ENCODE data around the gene MYO1G. TPM values are rescaled to one million over a fixed set of nuclear protein-coding genes. Genes with fewer than 3 reads are reported as not detected.

The MYO1G gene
- total and polyA plus RNA-seq, 10 of the 15 experiments (the other 5 are each of a cell fraction or from before 2014, with no cell fraction given): 1.8 to 232 (median 134) TPM

DNA sequence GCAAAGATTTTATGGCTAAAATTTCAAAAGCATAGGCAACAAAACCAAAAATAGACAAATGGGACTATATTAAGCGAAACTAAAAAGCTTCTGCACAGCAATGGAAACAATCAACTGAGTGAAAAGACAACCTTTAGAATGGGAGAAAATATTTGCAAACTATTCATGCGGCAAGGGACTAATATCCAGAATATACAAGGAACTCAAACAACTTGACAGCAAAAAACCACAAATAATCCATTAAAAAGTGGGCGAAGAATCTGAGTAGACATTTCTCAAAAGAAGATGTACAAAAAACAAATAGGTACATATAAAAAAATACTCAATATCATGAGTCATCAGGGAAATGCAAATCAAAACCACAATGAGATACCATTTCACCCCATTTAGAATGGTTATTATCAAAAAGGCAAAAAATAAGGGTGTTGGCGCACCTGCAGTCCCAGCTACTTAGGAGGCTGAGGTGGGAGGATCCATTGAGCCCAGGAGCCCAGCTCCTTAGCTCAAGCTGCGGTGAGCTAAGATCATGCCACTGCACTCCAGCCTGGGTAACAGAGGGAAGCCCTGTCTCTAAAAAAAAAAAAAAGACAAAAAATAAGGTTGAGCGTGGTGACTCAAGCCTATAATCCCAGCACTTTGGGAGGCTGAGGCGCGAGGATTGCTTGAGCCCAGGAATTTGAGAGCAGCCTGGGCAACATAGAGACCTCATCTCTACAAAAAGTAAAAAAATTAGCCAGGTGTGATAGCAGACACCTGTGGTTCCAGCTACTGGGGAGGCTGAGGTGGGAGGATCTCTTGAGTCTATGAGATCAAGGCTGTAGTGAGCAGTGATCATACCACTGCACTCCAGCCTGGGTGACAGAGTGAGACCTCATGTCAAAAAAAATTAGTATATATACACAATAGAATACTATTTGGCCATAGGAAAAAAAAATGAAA is 17.0 kb upstream of the MYO1G start:
- POLR2A ChIA-PET: interaction anchor here (0.7 to 10.5 kb wide), 6 partner anchors 12 to 139 kb away, joined by 3 to 280 read pairs (median 6); partner anchors contain the start of gene MYO1G
- peak overlapping the region; percentile 82 for H3K27ac ChIP-seq (ENCODE audit: control insufficient read depth, insufficient read depth)
- intact Hi-C loops (cut with micrococcal nuclease; ENCODE audit: unreplicated experiment): loop anchor here (2.0 kb wide), 1 partner anchor 17 kb away; the partner anchor contains the start of gene MYO1G
- H3K9ac ChIP-seq (ENCODE audit: control insufficient read depth, insufficient read depth, low read length): peak overlapping the region; percentile 55
- H3K36me3 ChIP-seq (ENCODE audit: control insufficient read depth in 2 of 2, insufficient read depth in 2 of 2, low read length in 1 of 2): no peaks in the 10 kb centered on the region
- H4K20me1 ChIP-seq (ENCODE audit: control insufficient read depth, insufficient read depth): no peaks in the 10 kb centered on the region
- peak overlapping the region; percentile 82 for H3K4me2 ChIP-seq (ENCODE audit: control insufficient read depth, insufficient read depth)
- no TSS peak for BruUV-seq (replicated peaks)
- FAIRE-seq (no peak), ATAC-seq (peak; percentile 7), DNase-seq (ENCODE audit: low read depth, low spot score) (peak; percentile 52)
- 0% methylated on average over 8 of the region's 8 CpGs for WGBS (ENCODE audit: insufficient coverage, insufficient replicate concordance, low lambda C conversion rate, missing lambda C conversion rate)
- in situ Hi-C loops (cut with MboI): no loop called here
- RAD21 ChIA-PET (ENCODE audit: unreplicated experiment): interaction anchor here (0.9 to 9.9 kb wide), 4 partner anchors 17 to 116 kb away, joined by 3 to 303 read pairs (median 8); partner anchors contain the start of genes MYO1G, PURB and TBRG4
- H3K4me3 ChIP-seq: peak overlapping the region; percentile 49
- CTCF ChIA-PET: interaction anchor here (0.9 to 4.7 kb wide), 10 partner anchors 12 to 139 kb away, joined by 3 to 52 read pairs (median 4); partner anchors contain the start of genes MYO1G and TBRG4
- SMC1A ChIA-PET (ENCODE audit: uncharacterized antibody, unreplicated experiment): interaction anchor here (0.7 to 10.5 kb wide), 7 partner anchors 12 to 140 kb away, joined by 3 to 303 read pairs (median 4); partner anchors contain the start of genes MYO1G and TBRG4
- H2AFZ ChIP-seq (ENCODE audit: control insufficient read depth, low read depth, low read length): no peak overlapping the region
- H3K4me1 ChIP-seq (ENCODE audit: control insufficient read depth, insufficient read depth, low read length): peaks cover 44% of the 10 kb centered on the region
- no peaks in the 10 kb centered on the region for H3K9me3 ChIP-seq (replicated peaks; ENCODE audit: control insufficient read depth, insufficient read depth, low read length)
- peaks cover 9% of the 10 kb centered on the region for H3K79me2 ChIP-seq (ENCODE audit: control insufficient read depth, insufficient read depth, low read length)
- no peaks in the 10 kb centered on the region for H3K27me3 ChIP-seq (replicated peaks in 1 of 2; ENCODE audit: control insufficient read depth in 2 of 2, insufficient read depth in 2 of 2, low read length in 1 of 2)
- peak; percentile 53; the same call in 1 of the 2 replicates for TF ChIP-seq DPF2 (IDR thresholded peaks at IDR 0.05)
- TF ChIP-seq EED (IDR thresholded peaks at IDR 0.05; ENCODE audit: low read depth): 0 out of 2 replicates have a peak, but pooled peaks have one; percentile 29
- no peak for TF ChIP-seq STAT1 (conservative IDR thresholded peaks at IDR 0.05)
- TF ChIP-seq ZNF217 (IDR thresholded peaks at IDR 0.05): no peak; the same call in 1 of the 2 replicates
- no peak for TF ChIP-seq FOS (IDR thresholded peaks at IDR 0.05; ENCODE audit: borderline replicate concordance, extremely low read depth, insufficient read length)
- TF ChIP-seq, protein P1, sequence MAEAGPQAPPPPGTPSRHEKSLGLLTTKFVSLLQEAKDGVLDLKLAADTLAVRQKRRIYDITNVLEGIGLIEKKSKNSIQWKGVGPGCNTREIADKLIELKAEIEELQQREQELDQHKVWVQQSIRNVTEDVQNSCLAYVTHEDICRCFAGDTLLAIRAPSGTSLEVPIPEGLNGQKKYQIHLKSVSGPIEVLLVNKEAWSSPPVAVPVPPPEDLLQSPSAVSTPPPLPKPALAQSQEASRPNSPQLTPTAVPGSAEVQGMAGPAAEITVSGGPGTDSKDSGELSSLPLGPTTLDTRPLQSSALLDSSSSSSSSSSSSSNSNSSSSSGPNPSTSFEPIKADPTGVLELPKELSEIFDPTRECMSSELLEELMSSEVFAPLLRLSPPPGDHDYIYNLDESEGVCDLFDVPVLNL (IDR thresholded peaks at IDR 0.05; ENCODE audit: low read depth, low read length): no peak
- TF ChIP-seq, protein P2, sequence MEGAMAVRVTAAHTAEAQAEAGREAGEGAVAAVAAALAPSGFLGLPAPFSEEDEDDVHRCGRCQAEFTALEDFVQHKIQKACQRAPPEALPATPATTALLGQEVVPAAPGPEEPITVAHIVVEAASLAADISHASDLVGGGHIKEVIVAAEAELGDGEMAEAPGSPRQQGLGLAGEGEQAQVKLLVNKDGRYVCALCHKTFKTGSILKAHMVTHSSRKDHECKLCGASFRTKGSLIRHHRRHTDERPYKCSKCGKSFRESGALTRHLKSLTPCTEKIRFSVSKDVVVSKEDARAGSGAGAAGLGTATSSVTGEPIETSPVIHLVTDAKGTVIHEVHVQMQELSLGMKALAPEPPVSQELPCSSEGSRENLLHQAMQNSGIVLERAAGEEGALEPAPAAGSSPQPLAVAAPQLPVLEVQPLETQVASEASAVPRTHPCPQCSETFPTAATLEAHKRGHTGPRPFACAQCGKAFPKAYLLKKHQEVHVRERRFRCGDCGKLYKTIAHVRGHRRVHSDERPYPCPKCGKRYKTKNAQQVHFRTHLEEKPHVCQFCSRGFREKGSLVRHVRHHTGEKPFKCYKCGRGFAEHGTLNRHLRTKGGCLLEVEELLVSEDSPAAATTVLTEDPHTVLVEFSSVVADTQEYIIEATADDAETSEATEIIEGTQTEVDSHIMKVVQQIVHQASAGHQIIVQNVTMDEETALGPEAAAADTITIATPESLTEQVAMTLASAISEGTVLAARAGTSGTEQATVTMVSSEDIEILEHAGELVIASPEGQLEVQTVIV (IDR thresholded peaks at IDR 0.05; ENCODE audit: borderline replicate concordance, partially characterized antibody): no peak
- TF ChIP-seq, protein P3, sequence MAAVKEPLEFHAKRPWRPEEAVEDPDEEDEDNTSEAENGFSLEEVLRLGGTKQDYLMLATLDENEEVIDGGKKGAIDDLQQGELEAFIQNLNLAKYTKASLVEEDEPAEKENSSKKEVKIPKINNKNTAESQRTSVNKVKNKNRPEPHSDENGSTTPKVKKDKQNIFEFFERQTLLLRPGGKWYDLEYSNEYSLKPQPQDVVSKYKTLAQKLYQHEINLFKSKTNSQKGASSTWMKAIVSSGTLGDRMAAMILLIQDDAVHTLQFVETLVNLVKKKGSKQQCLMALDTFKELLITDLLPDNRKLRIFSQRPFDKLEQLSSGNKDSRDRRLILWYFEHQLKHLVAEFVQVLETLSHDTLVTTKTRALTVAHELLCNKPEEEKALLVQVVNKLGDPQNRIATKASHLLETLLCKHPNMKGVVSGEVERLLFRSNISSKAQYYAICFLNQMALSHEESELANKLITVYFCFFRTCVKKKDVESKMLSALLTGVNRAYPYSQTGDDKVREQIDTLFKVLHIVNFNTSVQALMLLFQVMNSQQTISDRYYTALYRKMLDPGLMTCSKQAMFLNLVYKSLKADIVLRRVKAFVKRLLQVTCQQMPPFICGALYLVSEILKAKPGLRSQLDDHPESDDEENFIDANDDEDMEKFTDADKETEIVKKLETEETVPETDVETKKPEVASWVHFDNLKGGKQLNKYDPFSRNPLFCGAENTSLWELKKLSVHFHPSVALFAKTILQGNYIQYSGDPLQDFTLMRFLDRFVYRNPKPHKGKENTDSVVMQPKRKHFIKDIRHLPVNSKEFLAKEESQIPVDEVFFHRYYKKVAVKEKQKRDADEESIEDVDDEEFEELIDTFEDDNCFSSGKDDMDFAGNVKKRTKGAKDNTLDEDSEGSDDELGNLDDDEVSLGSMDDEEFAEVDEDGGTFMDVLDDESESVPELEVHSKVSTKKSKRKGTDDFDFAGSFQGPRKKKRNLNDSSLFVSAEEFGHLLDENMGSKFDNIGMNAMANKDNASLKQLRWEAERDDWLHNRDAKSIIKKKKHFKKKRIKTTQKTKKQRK (IDR thresholded peaks at IDR 0.05; ENCODE audit: low read depth, low read length): no peak
- TF ChIP-seq, protein P4, sequence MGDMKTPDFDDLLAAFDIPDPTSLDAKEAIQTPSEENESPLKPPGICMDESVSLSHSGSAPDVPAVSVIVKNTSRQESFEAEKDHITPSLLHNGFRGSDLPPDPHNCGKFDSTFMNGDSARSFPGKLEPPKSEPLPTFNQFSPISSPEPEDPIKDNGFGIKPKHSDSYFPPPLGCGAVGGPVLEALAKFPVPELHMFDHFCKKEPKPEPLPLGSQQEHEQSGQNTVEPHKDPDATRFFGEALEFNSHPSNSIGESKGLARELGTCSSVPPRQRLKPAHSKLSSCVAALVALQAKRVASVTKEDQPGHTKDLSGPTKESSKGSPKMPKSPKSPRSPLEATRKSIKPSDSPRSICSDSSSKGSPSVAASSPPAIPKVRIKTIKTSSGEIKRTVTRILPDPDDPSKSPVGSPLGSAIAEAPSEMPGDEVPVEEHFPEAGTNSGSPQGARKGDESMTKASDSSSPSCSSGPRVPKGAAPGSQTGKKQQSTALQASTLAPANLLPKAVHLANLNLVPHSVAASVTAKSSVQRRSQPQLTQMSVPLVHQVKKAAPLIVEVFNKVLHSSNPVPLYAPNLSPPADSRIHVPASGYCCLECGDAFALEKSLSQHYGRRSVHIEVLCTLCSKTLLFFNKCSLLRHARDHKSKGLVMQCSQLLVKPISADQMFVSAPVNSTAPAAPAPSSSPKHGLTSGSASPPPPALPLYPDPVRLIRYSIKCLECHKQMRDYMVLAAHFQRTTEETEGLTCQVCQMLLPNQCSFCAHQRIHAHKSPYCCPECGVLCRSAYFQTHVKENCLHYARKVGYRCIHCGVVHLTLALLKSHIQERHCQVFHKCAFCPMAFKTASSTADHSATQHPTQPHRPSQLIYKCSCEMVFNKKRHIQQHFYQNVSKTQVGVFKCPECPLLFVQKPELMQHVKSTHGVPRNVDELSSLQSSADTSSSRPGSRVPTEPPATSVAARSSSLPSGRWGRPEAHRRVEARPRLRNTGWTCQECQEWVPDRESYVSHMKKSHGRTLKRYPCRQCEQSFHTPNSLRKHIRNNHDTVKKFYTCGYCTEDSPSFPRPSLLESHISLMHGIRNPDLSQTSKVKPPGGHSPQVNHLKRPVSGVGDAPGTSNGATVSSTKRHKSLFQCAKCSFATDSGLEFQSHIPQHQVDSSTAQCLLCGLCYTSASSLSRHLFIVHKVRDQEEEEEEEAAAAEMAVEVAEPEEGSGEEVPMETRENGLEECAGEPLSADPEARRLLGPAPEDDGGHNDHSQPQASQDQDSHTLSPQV (IDR thresholded peaks at IDR 0.05): no peak

All from GM12878 (cell line).